ENCODE data around the gene STK38L. TPM values are rescaled to one million over a fixed set of nuclear protein-coding genes. Genes with fewer than 3 reads are reported as not detected.

Gene STK38L
- total and polyA plus RNA-seq, 7 donors: 3.7 to 21.2 (median 16.3) TPM

GRCh38 chr12:27305673-27306456 lies 61.8 kb downstream of the STK38L start:
- ATAC-seq: no peak
- no peaks in the 10 kb centered on the region for H3K4me1 ChIP-seq
- 89 to 98% (median 91%) methylated on average over 1 of the region's 1 CpG for WGBS, 3 donors
- no peak overlapping the region for H3K4me3 ChIP-seq
- no peaks in the 10 kb centered on the region for H3K9me3 ChIP-seq
- no peak for DNase-seq
- intact Hi-C loops (cut with DNase I): loop anchor here in 1 of 2 donors (1.0 to 5.0 kb wide), 3 partner anchors 62 to 454 kb away; partner anchors contain the start of gene STK38L
- peak; percentile 67 for TF ChIP-seq CTCF (IDR thresholded peaks at IDR 0.05)
- H3K27ac ChIP-seq: no peak overlapping the region
- H3K27me3 ChIP-seq (ENCODE audit: insufficient read depth in 3 of 3, low read length in 2 of 3): no peaks in the 10 kb centered on the region
- H3K36me3 ChIP-seq (ENCODE audit: insufficient read depth in 1 of 2, low read depth in 1 of 2): peaks cover 0 to 41% of the 10 kb centered on the region in 2 donors

GRCh38 chr12:27309293-27309994 lies 65.4 kb downstream of the STK38L start:
- Histone ChIP-seq H3K27ac (no peak overlapping the region), H3K9me3 (no peaks in the 10 kb centered on the region), H3K4me1 (no peaks in the 10 kb centered on the region), H3K36me3 (ENCODE audit: insufficient read depth in 1 of 2, low read depth in 1 of 2) (peaks cover 0 to 57% of the 10 kb centered on the region in 2 donors), H3K4me3 (no peak overlapping the region), H3K27me3 (ENCODE audit: insufficient read depth in 3 of 3, low read length in 2 of 3) (no peaks in the 10 kb centered on the region)
- TF ChIP-seq CTCF (IDR thresholded peaks at IDR 0.05): no peak
- ATAC-seq (no peak), DNase-seq (no peak)
- intact Hi-C loops (cut with DNase I): loop anchor here in 1 of 2 donors (5.0 kb wide), 1 partner anchor 457 kb away; no protein-coding TSS in a partner anchor
- WGBS, 3 donors: 94 to 97% (median 94%) methylated on average over 2 of the region's 2 CpGs

GRCh38 chr12:27309995-27310315 lies 65.9 kb downstream of the STK38L start:
- intact Hi-C loops (cut with DNase I): loop anchor here (5.0 to 10.0 kb wide), 2 partner anchors 295 to 458 kb away; partner anchors contain the start of gene TM7SF3 (in 1 of the 2)
- H3K4me3 ChIP-seq: no peak overlapping the region
- H3K9me3 ChIP-seq: no peaks in the 10 kb centered on the region
- WGBS, 3 donors: 98 to 100% (median 100%) methylated on average over 1 of the region's 1 CpG
- no peak for TF ChIP-seq CTCF (IDR thresholded peaks at IDR 0.05)
- DNase-seq: no peak
- no peaks in the 10 kb centered on the region for H3K27me3 ChIP-seq (ENCODE audit: insufficient read depth in 3 of 3, low read length in 2 of 3)
- no peak for ATAC-seq
- H3K4me1 ChIP-seq: no peaks in the 10 kb centered on the region
- H3K36me3 ChIP-seq (ENCODE audit: insufficient read depth in 1 of 2, low read depth in 1 of 2): peaks cover 0 to 62% of the 10 kb centered on the region in 2 donors
- no peak overlapping the region for H3K27ac ChIP-seq

- Histone ChIP-seq H3K27me3 (ENCODE audit: insufficient read depth in 3 of 3, low read length in 2 of 3) (no peaks in the 10 kb centered on the region), H3K27ac (no peak overlapping the region), H3K36me3 (ENCODE audit: insufficient read depth in 1 of 2, low read depth in 1 of 2) (peaks cover 5 to 94% of the 10 kb centered on the region in 2 donors), H3K4me1 (no peaks in the 10 kb centered on the region), H3K4me3 (no peak overlapping the region), H3K9me3 (no peaks in the 10 kb centered on the region)
- 88 to 98% (median 93%) methylated on average over 1 of the region's 1 CpG for WGBS, 3 donors
- DNase-seq: no peak
- intact Hi-C loops (cut with DNase I): loop anchor here in 1 of 2 donors (10.0 kb wide), 1 partner anchor 302 kb away; the partner anchor contains the start of gene TM7SF3
- no peak for ATAC-seq
- TF ChIP-seq CTCF (IDR thresholded peaks at IDR 0.05): no peak
Observed at GRCh38 chr12:27316947-27317346, 72.9 kb downstream of the STK38L start.
